OCI-LY7 (cell line): ENCODE data around the gene ALK.

Source experiments
- CTCF ChIP-seq: fragments of 200-600 bp; sonication (generic); conservative IDR thresholded peaks from 2 replicates; pipeline ENCODE4 v1.5.1; 2014; ENCODE audit warnings: mild to moderate bottlenecking, antibody characterized with exemption, low read length, moderate library complexity, mixed read lengths
- EZH2phosphoT487 ChIP-seq: fragments of 200-600 bp; sonication (generic); IDR thresholded peaks from 2 replicates; pipeline ENCODE4 v1.6.1; 2018; ENCODE audit warnings: low read depth, borderline replicate concordance, mild to moderate bottlenecking, mixed run types, antibody characterized with exemption, low read length, moderate library complexity, mixed read lengths

- no peak for TF ChIP-seq CTCF
- no peak for TF ChIP-seq EZH2phosphoT487
Observed at GRCh38 chr2:29496198-29496597, 425.2 kb downstream of the ALK start.
